Neuron (in vitro differentiated cells): ENCODE measurements around the gene PLAAT3.
"Not testable (repeated sequence)": the region's sequence is repeated elsewhere in the genome, so short reads cannot be mapped to it uniquely, and the experiment has no call there.

Source experiments
- H2AFZ ChIP-seq: one replicate; pipeline ENCODE4 v1.6.1; 2013; ENCODE audit warnings: low read depth, mild to moderate bottlenecking, inconsistent platforms, low read length, moderate library complexity
- H3K27me3 ChIP-seq: one replicate; pipeline ENCODE4 v1.6.1; 2013; ENCODE audit warnings: low read length; ENCODE audit not compliant: insufficient read depth
- H3K36me3 ChIP-seq: one replicate; pipeline ENCODE4 v1.6.1; 2013; ENCODE audit warnings: low read length; ENCODE audit not compliant: insufficient read depth
- H3K4me1 ChIP-seq: one replicate; pipeline ENCODE4 v1.6.1; 2013; ENCODE audit warnings: low read length; ENCODE audit not compliant: insufficient read depth
- H3K4me3 ChIP-seq: 2 replicates; pipeline ENCODE4 v1.5.1; 2013; ENCODE audit warnings: mild to moderate bottlenecking, low read length, moderate library complexity
- H3K9me3 ChIP-seq: one replicate; pipeline ENCODE4 v1.6.1; 2013; ENCODE audit warnings: low read length

Gene PLAAT3

DNA sequence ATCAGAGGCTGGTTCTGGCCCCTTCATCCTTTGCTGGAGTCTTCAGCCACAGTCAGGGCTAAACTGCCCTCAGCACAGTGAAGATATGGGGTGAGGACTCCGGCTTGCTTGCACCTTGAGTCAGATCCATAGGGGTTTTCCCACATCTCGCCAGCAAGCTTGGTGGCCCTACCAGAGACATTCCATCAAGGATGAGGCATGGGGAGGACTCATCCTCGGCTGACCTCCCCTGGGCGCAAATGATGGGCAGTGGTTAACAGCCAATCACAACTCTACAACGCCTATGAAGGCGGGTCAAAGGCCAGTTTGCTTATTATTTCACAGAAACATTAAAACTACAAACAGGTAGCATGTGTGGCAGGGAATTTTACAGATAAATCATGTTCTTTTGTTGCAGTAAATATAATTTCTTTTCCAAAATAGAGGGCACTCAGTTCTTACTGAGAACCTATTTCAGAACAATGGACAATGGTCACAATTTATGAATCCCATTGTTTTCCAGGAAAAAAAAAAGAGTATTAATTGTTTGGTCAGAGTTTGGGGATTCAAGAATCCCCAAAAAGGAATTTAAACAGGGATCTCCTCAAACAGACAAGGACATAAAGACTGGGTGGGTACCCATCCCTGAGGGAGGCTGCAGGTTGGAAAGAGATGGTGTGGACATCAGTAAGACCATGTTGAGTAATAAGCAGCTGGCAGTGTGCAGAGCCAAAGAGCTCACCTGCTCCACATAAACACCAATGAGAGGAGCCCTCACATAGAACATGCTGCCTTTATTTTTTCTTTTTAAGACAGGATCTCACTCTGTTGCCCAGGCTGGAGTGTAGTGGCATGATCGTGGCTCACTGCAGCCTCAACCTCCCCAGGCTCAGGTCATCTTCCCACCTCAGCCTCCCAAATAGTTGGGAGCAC, 14.8 kb downstream of the PLAAT3 start:
- peaks cover 8% of the 10 kb centered on the region for H3K9me3 ChIP-seq
- no peak overlapping the region for H3K4me3 ChIP-seq
- no peaks in the 10 kb centered on the region for H3K27me3 ChIP-seq
- peaks cover 16% of the 10 kb centered on the region for H3K4me1 ChIP-seq
- H2AFZ ChIP-seq = no peak overlapping the region
- H3K36me3 ChIP-seq = no peaks in the 10 kb centered on the region

DNA sequence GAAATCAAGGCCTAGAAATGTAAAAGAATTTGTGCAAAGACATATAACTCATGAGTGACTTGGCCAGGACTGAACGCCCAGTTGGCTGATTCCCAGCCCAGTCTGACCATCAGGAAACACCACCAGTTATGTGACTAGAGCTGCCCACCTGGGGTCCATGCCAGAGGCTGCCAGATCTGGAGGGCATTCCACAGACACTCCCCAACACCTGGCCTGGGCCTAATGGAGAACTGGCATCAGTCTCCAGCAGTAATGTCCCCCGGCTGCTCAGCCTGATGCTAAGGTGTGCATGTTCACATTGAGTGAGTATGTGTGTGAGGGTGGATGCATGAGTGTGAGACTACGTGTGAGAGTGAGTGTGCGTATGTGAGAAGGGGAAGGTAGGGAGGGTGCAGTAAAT, 15.7 kb downstream of the PLAAT3 start:
- Histone ChIP-seq H2AFZ (no peak overlapping the region), H3K4me1 (peaks cover 9% of the 10 kb centered on the region), H3K27me3 (no peaks in the 10 kb centered on the region), H3K36me3 (no peaks in the 10 kb centered on the region), H3K4me3 (no peak overlapping the region), H3K9me3 (peaks cover 8% of the 10 kb centered on the region)

DNA sequence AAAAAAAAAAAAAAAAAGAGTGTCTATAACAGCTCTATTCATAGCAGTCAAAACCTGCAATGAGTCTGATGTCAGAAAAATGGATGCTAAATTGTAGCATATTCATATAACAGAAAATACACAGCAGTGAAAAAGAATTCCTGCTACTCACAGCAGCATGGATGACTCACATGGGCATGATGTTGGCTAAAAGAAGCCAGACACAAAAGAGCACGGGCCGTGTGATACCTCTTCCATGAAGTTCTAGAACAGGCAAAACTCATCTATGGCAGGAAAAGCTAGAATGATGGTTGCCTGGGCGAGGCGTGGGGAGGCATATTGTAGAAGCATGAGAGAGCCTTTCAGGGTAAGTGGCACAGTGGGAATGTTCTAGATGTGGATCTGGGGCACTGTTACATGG, 18.9 kb downstream of the PLAAT3 start:
- H3K4me3 ChIP-seq = no peak overlapping the region
- H3K27me3 ChIP-seq = no peaks in the 10 kb centered on the region
- no peak overlapping the region for H2AFZ ChIP-seq
- no peaks in the 10 kb centered on the region for H3K36me3 ChIP-seq
- H3K4me1 ChIP-seq = no peaks in the 10 kb centered on the region
- H3K9me3 ChIP-seq = peaks cover 8% of the 10 kb centered on the region

DNA sequence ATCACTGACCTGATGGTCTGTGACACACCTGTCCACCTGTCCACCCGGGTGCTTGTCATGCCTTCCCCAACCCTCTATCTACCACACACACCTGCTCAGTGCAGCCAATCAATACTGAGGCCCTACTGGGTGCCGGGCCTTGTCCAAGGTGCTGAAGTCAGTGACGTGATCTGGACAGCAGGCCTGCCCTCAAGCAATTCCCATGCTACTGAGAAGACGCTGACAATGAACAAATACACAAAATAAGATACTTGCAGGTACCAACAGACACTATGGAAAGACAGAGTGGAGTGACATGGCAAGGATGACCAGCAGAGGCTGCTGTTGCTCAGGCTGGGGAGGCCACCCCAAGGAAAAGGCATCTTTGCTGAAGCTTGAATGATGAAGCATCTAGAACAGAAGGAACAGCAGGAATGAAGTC, 21.2 kb downstream of the PLAAT3 start:
- peaks cover 6% of the 10 kb centered on the region for H3K9me3 ChIP-seq
- no peak overlapping the region for H3K4me3 ChIP-seq
- H2AFZ ChIP-seq = no peak overlapping the region
- no peaks in the 10 kb centered on the region for H3K4me1 ChIP-seq
- no peaks in the 10 kb centered on the region for H3K27me3 ChIP-seq
- H3K36me3 ChIP-seq = no peaks in the 10 kb centered on the region

DNA sequence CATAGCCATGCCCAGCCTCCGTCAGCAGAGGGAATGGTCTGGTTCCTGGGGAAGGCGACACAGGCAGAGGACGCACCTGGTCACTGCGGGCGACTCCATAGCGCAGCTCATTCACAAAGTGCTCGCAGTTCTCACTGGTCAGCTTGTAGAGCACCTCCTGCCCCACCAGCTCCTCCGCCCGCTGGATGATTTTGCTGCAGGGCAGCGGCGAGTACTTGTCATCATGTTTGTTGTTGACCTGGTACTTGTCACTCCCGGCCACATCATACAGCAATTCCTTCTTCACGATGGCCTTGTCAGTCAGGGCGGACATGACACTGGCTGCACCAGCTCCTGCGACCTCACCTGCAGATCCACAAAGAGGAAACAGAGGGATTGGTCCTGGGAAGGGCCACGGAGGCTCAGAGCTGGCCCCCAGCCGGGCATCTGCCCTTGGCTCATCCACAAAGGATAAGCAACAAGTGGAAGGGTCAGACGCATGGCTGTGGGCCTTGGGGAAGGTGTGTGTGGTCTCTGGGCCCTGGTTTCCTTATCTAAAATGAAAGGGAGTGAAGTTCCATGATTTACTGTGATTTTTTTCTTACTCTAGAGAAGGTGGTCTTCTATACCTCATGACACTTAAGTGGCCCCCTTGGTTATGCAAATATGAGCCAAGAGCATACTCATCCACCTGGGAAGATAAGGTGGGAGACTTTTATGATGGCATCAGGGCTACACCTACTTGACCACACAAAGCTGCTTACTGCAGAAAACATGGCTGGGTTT, 24.0 kb downstream of the PLAAT3 start:
- Histone ChIP-seq H3K36me3 (no peaks in the 10 kb centered on the region), H3K4me1 (no peaks in the 10 kb centered on the region), H3K4me3 (no peak overlapping the region), H3K9me3 (no peaks in the 10 kb centered on the region), H3K27me3 (no peaks in the 10 kb centered on the region), H2AFZ (no peak overlapping the region)

DNA sequence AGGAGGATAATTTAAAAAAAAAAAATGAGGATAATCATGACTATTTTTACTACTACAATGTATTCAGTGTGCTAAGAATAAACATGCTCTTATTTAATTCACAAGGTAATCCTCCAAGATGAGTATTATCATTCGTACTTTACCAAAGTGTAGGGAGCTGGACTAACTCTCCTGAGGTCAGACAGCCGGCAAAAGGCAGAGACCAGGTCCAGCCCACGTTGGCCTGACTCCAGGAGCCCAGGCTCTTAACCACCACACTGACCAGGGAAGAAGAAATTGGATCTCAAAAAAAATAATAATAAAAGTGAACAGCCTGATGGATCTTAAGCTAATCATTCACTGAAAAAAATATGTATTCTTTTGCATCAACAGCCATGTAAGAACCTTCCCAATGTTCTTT, 25.2 kb downstream of the PLAAT3 start:
- Histone ChIP-seq H2AFZ (no peak overlapping the region), H3K27me3 (no peaks in the 10 kb centered on the region), H3K4me3 (no peak overlapping the region), H3K36me3 (no peaks in the 10 kb centered on the region), H3K9me3 (no peaks in the 10 kb centered on the region), H3K4me1 (no peaks in the 10 kb centered on the region)

DNA sequence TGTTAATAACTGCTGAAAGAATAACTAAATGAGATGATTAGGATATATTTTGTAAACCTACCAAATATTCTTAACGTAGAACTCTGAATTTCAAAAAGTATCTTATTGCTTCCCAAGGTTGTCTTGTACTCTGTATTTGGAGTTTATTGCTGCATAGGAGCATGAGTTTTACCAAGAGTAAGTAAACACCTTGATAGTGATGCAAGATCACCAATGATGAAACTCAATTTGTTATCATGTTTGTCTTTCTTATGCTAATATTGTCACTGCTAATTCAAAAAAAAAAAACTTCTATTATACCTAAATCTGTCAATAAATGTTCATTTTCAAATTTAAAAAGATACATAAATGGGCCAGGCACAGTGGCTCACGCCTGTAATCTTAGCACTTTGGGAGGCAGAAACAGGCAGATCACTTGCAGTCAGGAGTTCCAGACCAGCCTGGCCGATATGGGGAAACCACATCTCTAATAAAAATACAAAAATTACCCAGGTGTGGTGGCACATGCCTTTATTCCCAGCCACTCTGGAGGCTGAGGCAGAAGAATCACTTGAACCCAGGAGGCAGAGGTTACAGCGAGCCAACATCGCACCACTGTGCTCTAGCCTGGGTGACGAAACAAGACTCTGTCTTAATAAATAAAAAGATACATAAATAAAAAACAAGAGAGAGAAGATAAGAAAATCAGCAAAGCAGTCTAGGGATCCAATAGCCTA, 27.6 kb downstream of the PLAAT3 start:
- Histone ChIP-seq H3K27me3 (no peaks in the 10 kb centered on the region), H3K4me3 (no peak overlapping the region), H3K9me3 (no peaks in the 10 kb centered on the region), H3K36me3 (no peaks in the 10 kb centered on the region), H2AFZ (no peak overlapping the region), H3K4me1 (no peaks in the 10 kb centered on the region)

DNA sequence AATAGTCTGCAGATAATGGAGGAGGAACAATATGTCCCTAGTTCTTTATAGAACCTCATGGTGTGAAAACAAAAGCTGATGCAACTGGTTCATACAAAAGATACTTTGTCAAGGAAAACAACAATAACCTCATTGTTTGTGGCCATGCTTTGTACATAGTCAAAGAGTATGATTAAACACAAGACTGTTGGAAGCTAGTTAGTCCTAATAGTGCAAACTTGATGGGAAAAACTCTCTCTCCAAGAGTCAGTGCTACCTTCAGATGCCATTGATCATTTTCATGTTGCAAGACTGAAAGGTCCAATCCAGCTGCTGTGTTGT, 30.9 kb downstream of the PLAAT3 start:
- Histone ChIP-seq H3K4me3 (no peak overlapping the region), H3K36me3 (no peaks in the 10 kb centered on the region), H3K4me1 (no peaks in the 10 kb centered on the region), H3K9me3 (no peaks in the 10 kb centered on the region), H2AFZ (no peak overlapping the region), H3K27me3 (no peaks in the 10 kb centered on the region)

DNA sequence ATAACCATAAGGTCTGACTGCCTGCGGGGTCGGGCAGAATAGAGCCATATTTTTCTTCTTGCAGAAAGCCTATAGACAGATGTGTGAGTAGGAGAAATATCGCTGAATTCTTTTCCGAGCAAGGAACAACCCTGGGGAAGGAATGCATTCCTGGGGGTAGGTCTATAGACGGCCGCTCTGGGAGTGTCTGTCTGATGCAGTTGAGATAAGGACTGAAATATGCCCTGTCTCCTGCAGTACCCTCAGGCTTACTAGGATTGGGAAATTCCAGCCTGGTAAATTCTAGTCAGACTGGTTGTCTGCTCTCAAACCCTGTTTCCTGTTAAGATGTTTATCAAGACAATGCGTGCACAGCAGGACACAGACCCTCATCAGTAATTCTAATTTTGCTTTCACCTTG, 33.0 kb downstream of the PLAAT3 start:
- not testable (repeated sequence) for H3K4me1 ChIP-seq, H3K9me3 ChIP-seq, H3K4me3 ChIP-seq, H3K36me3 ChIP-seq, H2AFZ ChIP-seq, H3K27me3 ChIP-seq

DNA sequence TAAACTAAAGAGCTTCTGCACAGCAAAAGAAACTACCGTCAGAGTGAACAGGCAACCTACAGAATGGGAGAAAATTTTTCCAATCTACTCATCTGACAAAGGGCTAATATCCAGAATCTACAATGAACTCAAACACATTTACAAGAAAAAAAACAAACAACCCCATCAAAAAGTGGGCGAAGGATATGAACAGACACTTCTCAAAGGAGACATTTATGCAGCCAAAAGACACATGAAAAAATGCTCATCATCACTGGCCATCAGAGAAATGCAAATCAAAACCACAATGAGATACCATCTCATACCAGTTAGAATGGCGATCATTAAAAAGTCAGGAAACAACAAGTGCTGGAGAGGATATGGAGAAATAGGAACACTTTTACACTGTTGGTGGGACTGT, 35.4 kb downstream of the PLAAT3 start:
- not testable (repeated sequence) for H2AFZ ChIP-seq, H3K27me3 ChIP-seq, H3K9me3 ChIP-seq, H3K4me3 ChIP-seq, H3K36me3 ChIP-seq
- H3K4me1 ChIP-seq = peaks cover 15% of the 10 kb centered on the region

DNA sequence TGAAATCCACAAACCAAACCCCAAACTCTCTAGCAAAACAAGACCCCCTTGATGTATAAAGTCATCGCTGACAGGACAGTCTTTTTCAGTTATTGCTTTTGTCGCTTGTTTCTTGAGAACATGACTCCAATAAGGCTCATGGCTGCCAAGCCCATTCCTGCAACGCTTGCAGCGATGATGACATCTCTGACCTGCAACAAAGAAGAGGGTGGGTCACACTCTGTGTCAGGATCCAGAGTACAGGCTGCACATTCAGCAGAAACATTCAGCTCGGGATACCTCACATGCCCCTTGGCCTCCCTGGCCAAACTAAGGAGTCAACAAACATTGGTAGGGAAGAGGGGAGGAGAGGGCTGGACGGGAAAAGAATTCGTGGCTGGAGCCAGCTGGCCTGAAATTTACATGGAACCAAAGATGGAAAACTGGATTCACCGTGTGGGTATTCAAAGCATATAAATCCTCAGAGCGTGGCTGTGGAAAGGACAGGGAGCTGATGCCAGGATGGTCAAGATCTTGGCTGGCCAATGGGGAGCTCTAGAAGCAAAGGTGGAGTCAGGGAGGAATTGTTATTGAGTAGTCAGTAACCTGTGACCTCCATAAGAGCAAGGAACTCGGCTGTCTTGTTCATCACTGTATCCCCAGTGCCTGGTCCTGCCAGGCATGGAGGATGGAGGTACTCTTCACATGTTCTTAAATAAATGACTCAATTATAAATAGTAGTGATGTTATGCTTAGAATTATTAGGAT, 39.2 kb downstream of the PLAAT3 start:
- H2AFZ ChIP-seq = peak overlapping the region; percentile 13
- H3K4me1 ChIP-seq = peaks cover 16% of the 10 kb centered on the region
- no peaks in the 10 kb centered on the region for H3K27me3 ChIP-seq
- H3K9me3 ChIP-seq = no peaks in the 10 kb centered on the region
- no peak overlapping the region for H3K4me3 ChIP-seq
- H3K36me3 ChIP-seq = no peaks in the 10 kb centered on the region

DNA sequence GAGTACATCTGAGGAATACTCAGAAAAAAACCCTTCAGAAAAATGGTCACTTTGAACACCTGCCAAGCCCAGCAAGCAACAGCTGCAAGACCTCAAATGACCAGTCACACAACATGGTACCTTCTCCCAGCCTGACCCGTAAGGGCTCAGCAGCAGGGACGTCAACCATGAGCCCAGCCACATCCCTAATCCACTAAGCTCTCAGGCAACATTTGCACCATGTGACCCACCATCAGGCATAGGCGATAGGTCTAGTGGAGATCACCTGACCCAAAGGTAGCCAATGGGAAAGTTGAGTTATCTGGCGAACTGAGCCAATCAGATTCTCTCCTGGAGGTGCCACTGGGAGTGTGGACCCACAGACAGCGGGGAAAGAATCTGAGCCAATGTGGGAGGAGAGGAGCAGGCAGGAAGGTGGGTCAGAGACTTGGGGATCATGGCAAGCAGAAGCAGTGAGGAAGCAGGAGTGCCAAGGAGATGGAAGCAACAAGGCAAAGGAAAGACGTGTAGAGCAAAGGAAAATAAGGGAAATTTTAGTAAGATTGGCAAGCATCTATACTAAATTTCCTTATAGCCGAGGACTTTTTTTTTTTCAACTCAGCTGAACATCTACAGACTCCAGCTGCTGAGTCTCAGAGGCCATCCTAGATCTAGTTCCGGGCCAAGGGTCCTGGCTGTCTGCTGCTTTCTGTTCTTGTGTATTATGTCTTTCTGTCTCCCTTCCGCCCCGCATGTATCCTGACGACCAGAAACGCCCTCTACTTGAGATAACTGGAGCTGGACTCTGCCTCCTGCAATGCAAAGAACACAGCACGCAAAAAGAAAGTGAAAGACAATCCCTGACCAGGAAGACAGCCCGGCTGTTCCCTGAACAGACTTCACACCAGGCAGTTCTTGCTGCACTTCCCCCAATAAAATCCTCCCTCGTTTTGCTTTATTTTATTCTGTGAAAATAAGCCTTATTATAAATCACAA, 40.1 kb downstream of the PLAAT3 start:
- Histone ChIP-seq H3K4me1 (peaks cover 16% of the 10 kb centered on the region), H3K4me3 (no peak overlapping the region), H3K27me3 (no peaks in the 10 kb centered on the region), H2AFZ (peak overlapping the region; percentile 13), H3K9me3 (no peaks in the 10 kb centered on the region), H3K36me3 (no peaks in the 10 kb centered on the region)
